Measurements from ENCODE around the gene PDE5A. TPM values are rescaled to one million over a fixed set of nuclear protein-coding genes. Genes with fewer than 3 reads are reported as not detected.
A peak's percentile ranks its signal among the peaks of the same experiment; 100 is the strongest.

Gene PDE5A
- polyA plus RNA-seq, 1 of the 3 experiments (the other 2 are of a cell fraction) = 6.4 TPM

- Histone ChIP-seq H3K9ac (no peak overlapping the region), H2AFZ (ENCODE audit: low read depth) (no peak overlapping the region), H3K9me2 (no peaks in the 10 kb centered on the region), H3K4me3 (ENCODE audit: low read depth in 2 of 2, low read length in 1 of 2) (no peak overlapping the region), H3K27ac (ENCODE audit: low read depth in 2 of 2, low read length in 1 of 2) (no peak overlapping the region), H3K4me1 (ENCODE audit: control insufficient read depth in 1 of 2, insufficient read depth in 2 of 2, low read depth in 1 of 2, low read length in 1 of 2) (peaks cover 4 to 9% of the 10 kb centered on the region in 2 experiments; a peak in 3 of 4 replicates), H3F3A (replicated peaks; ENCODE audit: insufficient read depth) (no peaks in the 10 kb centered on the region), H3K36me3 (replicated peaks in 1 of 2; ENCODE audit: control insufficient read depth in 1 of 2, insufficient read depth in 2 of 2, low read length in 1 of 2) (no peaks in the 10 kb centered on the region), H3K9me3 (no peaks in the 10 kb centered on the region), H4K20me1 (ENCODE audit: insufficient read depth) (no peaks in the 10 kb centered on the region), H3K79me2 (ENCODE audit: insufficient read depth) (no peaks in the 10 kb centered on the region), H3K4me2 (no peak overlapping the region), H3K27me3 (ENCODE audit: insufficient read depth) (no peaks in the 10 kb centered on the region)
- POLR2A ChIA-PET = no interaction called here
- CTCF ChIA-PET = interaction anchor here (0.8 to 2.0 kb wide), 6 partner anchors 12 to 102 kb away, joined by 3 to 9 read pairs (median 4); partner anchors contain the start of gene PDE5A
- DNase-seq = no peak
- TF ChIP-seq TCF12 (IDR thresholded peaks at IDR 0.05) (peak; percentile 9; the same call in 1 of the 2 replicates), TEAD4 (IDR thresholded peaks at IDR 0.05; ENCODE audit: borderline replicate concordance, insufficient read depth) (no peak), ELF1 (IDR thresholded peaks at IDR 0.05) (no peak), CTCF (IDR thresholded peaks at IDR 0.05) (no peak), EP300 (IDR thresholded peaks at IDR 0.05; ENCODE audit: borderline replicate concordance in 1 of 2, low read depth in 1 of 2, low read length in 1 of 2) (peak in 1 of 2 experiments; percentile 80; a peak in 2 of 4 replicates), REST (IDR thresholded peaks at IDR 0.05; ENCODE audit: low read depth, low read length) (no peak), RAD21 (IDR thresholded peaks at IDR 0.05; ENCODE audit: low read length) (peak; percentile 17; the same call in 1 of the 2 replicates), CHD2 (IDR thresholded peaks at IDR 0.05; ENCODE audit: low read length, partially characterized antibody) (peak; percentile 45), MEF2A (IDR thresholded peaks at IDR 0.05; ENCODE audit: borderline replicate concordance, low read depth) (no peak), EZH2phosphoT487 (IDR thresholded peaks at IDR 0.05; ENCODE audit: borderline replicate concordance, low read depth) (no peak), FOXM1 (IDR thresholded peaks at IDR 0.05; ENCODE audit: low read depth) (no peak), FOSL2 (IDR thresholded peaks at IDR 0.05; ENCODE audit: borderline replicate concordance, low read depth) (no peak), FOXJ3 (CRISPR knock-in tag; IDR thresholded peaks at IDR 0.05) (0 out of 2 replicates have a peak, but pooled peaks have one; percentile 21), RCOR1 (IDR thresholded peaks at IDR 0.05; ENCODE audit: low read length) (peak; percentile 83), NRF1 (IDR thresholded peaks at IDR 0.05; ENCODE audit: low read depth, low read length) (no peak; the same call in 1 of the 2 replicates), MXI1 (IDR thresholded peaks at IDR 0.05; ENCODE audit: low read depth, low read length) (no peak), TAF1 (IDR thresholded peaks at IDR 0.05; ENCODE audit: borderline replicate concordance, low read depth, low read length) (no peak), RFX5 (IDR thresholded peaks at IDR 0.05; ENCODE audit: low read length) (peak; percentile 54; the same call in 1 of the 2 replicates), GABPA (IDR thresholded peaks at IDR 0.05; ENCODE audit: low read depth) (no peak), GATA2 (CRISPR knock-in tag; IDR thresholded peaks at IDR 0.05) (peak; percentile 77), SMC3 (IDR thresholded peaks at IDR 0.05; ENCODE audit: low read depth, low read length) (no peak), RXRA (IDR thresholded peaks at IDR 0.05; ENCODE audit: borderline replicate concordance, low read depth) (no peak)
- TF ChIP-seq, protein P1, sequence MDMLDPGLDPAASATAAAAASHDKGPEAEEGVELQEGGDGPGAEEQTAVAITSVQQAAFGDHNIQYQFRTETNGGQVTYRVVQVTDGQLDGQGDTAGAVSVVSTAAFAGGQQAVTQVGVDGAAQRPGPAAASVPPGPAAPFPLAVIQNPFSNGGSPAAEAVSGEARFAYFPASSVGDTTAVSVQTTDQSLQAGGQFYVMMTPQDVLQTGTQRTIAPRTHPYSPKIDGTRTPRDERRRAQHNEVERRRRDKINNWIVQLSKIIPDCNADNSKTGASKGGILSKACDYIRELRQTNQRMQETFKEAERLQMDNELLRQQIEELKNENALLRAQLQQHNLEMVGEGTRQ (IDR thresholded peaks at IDR 0.05; ENCODE audit: borderline replicate concordance, low read depth, low read length) = no peak
- TF ChIP-seq, protein P2, sequence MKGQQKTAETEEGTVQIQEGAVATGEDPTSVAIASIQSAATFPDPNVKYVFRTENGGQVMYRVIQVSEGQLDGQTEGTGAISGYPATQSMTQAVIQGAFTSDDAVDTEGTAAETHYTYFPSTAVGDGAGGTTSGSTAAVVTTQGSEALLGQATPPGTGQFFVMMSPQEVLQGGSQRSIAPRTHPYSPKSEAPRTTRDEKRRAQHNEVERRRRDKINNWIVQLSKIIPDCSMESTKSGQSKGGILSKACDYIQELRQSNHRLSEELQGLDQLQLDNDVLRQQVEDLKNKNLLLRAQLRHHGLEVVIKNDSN (IDR thresholded peaks at IDR 0.05; ENCODE audit: borderline replicate concordance, low read depth) = no peak
These were observed 31.0 kb upstream of the PDE5A start for GRCh38 chr4:119659576-119659975.

Measured in SK-N-SH (cell line).